Liver (tissue), 3 donors: ENCODE data around the gene OXCT1.

Experiments used
- ATF3 ChIP-seq: IDR thresholded peaks from 2 replicates; pipeline ENCODE4 v1.6.1; 2016; ENCODE audit warnings: antibody characterized with exemption
- CTCF ChIP-seq: fragments of 150-350 bp; IDR thresholded peaks from 2 replicates; pipeline ENCODE4 v1.5.1; 2017; ENCODE audit warnings: improper control_type of control experiment, low read depth, low read length; ENCODE audit not compliant: missing input control
- HNF4A ChIP-seq, 2 donors: conservative IDR thresholded peaks; 2 replicates each; pipeline ENCODE4 v1.6.1; 2016; ENCODE audit warnings: antibody characterized with exemption in 2 of 2, mild to moderate bottlenecking in 2 of 2
- RAD21 ChIP-seq, 2 donors: IDR thresholded peaks; 2 replicates each; pipeline ENCODE4 v1.6.1; 2016; ENCODE audit warnings: antibody characterized with exemption in 2 of 2, mild to moderate bottlenecking in 2 of 2
- TAF1 ChIP-seq: conservative IDR thresholded peaks from 2 replicates; pipeline ENCODE4 v1.6.1; 2016; ENCODE audit warnings: antibody characterized with exemption, mild to moderate bottlenecking
- ZBTB33 ChIP-seq: IDR thresholded peaks from 2 replicates; pipeline ENCODE4 v1.6.1; 2016; ENCODE audit warnings: antibody characterized with exemption
- donor health status: healthy.
- donor health status: healthy.

DNA sequence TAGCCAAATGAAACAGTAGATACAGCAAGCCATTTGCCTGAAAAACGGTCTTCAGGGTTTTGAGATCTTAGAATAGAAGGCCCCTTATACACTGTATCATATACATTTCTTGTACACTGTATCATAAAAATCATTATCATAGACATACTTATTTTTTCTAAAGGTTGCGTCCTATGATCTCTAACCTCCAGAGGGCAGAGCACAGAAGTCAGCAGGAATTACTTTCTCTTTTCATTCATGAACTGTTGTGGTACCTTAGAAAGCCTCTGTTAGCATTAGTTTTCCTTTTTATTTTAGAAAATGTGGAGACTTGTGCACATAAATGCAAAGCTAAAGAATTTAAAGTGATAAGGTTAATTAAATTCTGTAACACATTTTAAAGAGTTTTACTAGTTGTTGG, 115.4 kb downstream of the OXCT1 start:
- TF ChIP-seq CTCF (peak; percentile 14), RAD21 (IDR thresholded peaks at IDR 0.05) (peak; percentile 41 to 44), TAF1 (no peak), ATF3 (no peak), ZBTB33 (no peak), HNF4A (conservative IDR thresholded peaks at IDR 0.05) (no peak)
